SK-N-SH (cell line): ENCODE measurements around the gene PSMB11. TPM values are rescaled to one million over a fixed set of nuclear protein-coding genes. Genes with fewer than 3 reads are reported as not detected.

Source experiments
- CTCF ChIA-PET: fragments of 300-600, 350-600 bp; formaldehyde crosslinking; extraction: SDS; loops from one replicate; lab custom pipeline; 2021; lab: Yijun Ruan, JAX
- POLR2A ChIA-PET: fragments of 350-600 bp; sonication (Branson Sonifier 250); formaldehyde crosslinking; extraction: SDS; loops from one replicate; lab custom pipeline; 2020; ENCODE audit warnings: antibody characterized with exemption, inconsistent platforms; lab: Yijun Ruan, JAX
- DNase-seq: peaks from one replicate; pipeline ENCODE4 v3.0.0; 2012
- H2AFZ ChIP-seq: fragments of 200-600 bp; sonication (generic); 2 replicates; pipeline ENCODE4 v1.8.1; 2016; ENCODE audit warnings: antibody characterized with exemption, mild to moderate bottlenecking, low read depth
- H3F3A ChIP-seq: fragments of 200-600 bp; sonication (generic); replicated peaks from 2 replicates; pipeline ENCODE3; 2016; ENCODE audit warnings: antibody characterized with exemption, mild to moderate bottlenecking; ENCODE audit not compliant: insufficient read depth
- H3K27ac ChIP-seq, 2 experiments: fragments of 200-500 bp in 1 of 2; fragments of 200-600 bp in 1 of 2; sonication (Bioruptor generic) in 1 of 2; sonication (generic), shearing (Covaris generic) in 1 of 2; 2 replicates each; pipeline versions ENCODE4 v1.5.1 to v1.6.1; 2014 to 2016; ENCODE audit warnings: low read depth in 2 of 2, inconsistent platforms in 1 of 2, low read length in 1 of 2, mild to moderate bottlenecking in 1 of 2, mixed read lengths in 1 of 2
- H3K27me3 ChIP-seq: fragments of 200-600 bp; sonication (generic), shearing (Covaris generic); 2 replicates; pipeline ENCODE4 v1.6.1; 2016; ENCODE audit warnings: mixed run types; ENCODE audit not compliant: insufficient read depth
- H3K36me3 ChIP-seq, 2 experiments: fragments of 200-500 bp in 1 of 2; fragments of 200-600 bp in 1 of 2; sonication (Bioruptor generic) in 1 of 2; sonication (generic) in 1 of 2; replicated peaks in 1 of 2; 2 replicates each; pipeline versions ENCODE3 to v1.5.1; 2014 to 2016; ENCODE audit warnings: low read length in 1 of 2, mild to moderate bottlenecking in 1 of 2; ENCODE audit not compliant: insufficient read depth in 2 of 2, control insufficient read depth in 1 of 2
- H3K4me1 ChIP-seq, 2 experiments: fragments of 200-500 bp in 1 of 2; fragments of 200-600 bp in 1 of 2; sonication (Bioruptor generic) in 1 of 2; sonication (generic), shearing (Covaris generic) in 1 of 2; 2 replicates each; pipeline versions ENCODE4 v1.5.1 to v1.6.1; 2014 to 2016; ENCODE audit warnings: low read depth in 1 of 2, low read length in 1 of 2, mixed run types in 1 of 2; ENCODE audit not compliant: insufficient read depth in 2 of 2, control insufficient read depth in 1 of 2
- H3K4me2 ChIP-seq: fragments of 200-600 bp; sonication (generic), shearing (Covaris generic); 2 replicates; pipeline ENCODE4 v1.6.1; 2017; ENCODE audit warnings: mixed run types
- H3K4me3 ChIP-seq, 2 experiments: fragments of 200-500 bp in 1 of 2; fragments of 200-600 bp in 1 of 2; sonication (Bioruptor generic) in 1 of 2; sonication (generic), shearing (Covaris generic) in 1 of 2; 2 replicates each; pipeline versions ENCODE4 v1.5.1 to v1.8.1; 2014 to 2016; ENCODE audit warnings: low read depth in 2 of 2, inconsistent platforms in 1 of 2, low read length in 1 of 2, mild to moderate bottlenecking in 1 of 2, mixed read lengths in 1 of 2, moderate library complexity in 1 of 2
- H3K79me2 ChIP-seq: fragments of 200-600 bp; sonication (generic); 2 replicates; pipeline ENCODE4 v1.8.1; 2017; ENCODE audit warnings: mild to moderate bottlenecking; ENCODE audit not compliant: insufficient read depth
- H3K9ac ChIP-seq: fragments of 200-600 bp; sonication (generic); 2 replicates; pipeline ENCODE4 v1.6.1; 2017; ENCODE audit warnings: mixed run types
- H3K9me2 ChIP-seq: fragments of 200-600 bp; sonication (generic); 2 replicates; pipeline ENCODE4 v1.6.1; 2017; ENCODE audit warnings: mixed run types
- H3K9me3 ChIP-seq: fragments of 200-600 bp; sonication (generic); 2 replicates; pipeline ENCODE4 v1.6.1; 2017; ENCODE audit warnings: mixed run types, mild to moderate bottlenecking, moderate library complexity
- H4K20me1 ChIP-seq: fragments of 200-600 bp; sonication (generic); 2 replicates; pipeline ENCODE4 v1.6.1; 2017; ENCODE audit warnings: mild to moderate bottlenecking, mixed run types; ENCODE audit not compliant: insufficient read depth
- CHD2 ChIP-seq: fragments of 150-350 bp; IDR thresholded peaks from 2 replicates; pipeline ENCODE4 v1.6.1; 2018; ENCODE audit warnings: low read length; ENCODE audit not compliant: partially characterized antibody
- CTCF ChIP-seq: fragments of 200-600 bp; sonication (generic); IDR thresholded peaks from 2 replicates; pipeline ENCODE4 v1.6.1; 2017; ENCODE audit warnings: antibody characterized with exemption, mild to moderate bottlenecking, moderate library complexity
- ELF1 ChIP-seq: IDR thresholded peaks from 2 replicates; pipeline ENCODE4 v1.4.0; 2012
- EP300 ChIP-seq, 2 experiments: IDR thresholded peaks; 2 replicates each; pipeline versions ENCODE4 v1.4.0 to v1.6.1; 2012; ENCODE audit warnings: borderline replicate concordance in 1 of 2, low read depth in 1 of 2, low read length in 1 of 2
- EZH2phosphoT487 ChIP-seq: fragments of 200-600 bp; sonication (generic); IDR thresholded peaks from 2 replicates; pipeline ENCODE4 v1.6.1; 2017; ENCODE audit warnings: low read depth, mixed run types, mild to moderate bottlenecking, antibody characterized with exemption, moderate library complexity, borderline replicate concordance
- FOSL2 ChIP-seq: IDR thresholded peaks from 2 replicates; pipeline ENCODE4 v1.4.0; 2012; ENCODE audit warnings: low read depth, mild to moderate bottlenecking, moderate library complexity, borderline replicate concordance
- FOXJ3 ChIP-seq: sonication (generic); formaldehyde crosslinking; IDR thresholded peaks from 2 replicates; pipeline ENCODE4 v1.5.1; 2020; ENCODE audit warnings: mild to moderate bottlenecking, missing genetic modification reagents
- FOXM1 ChIP-seq: IDR thresholded peaks from 2 replicates; pipeline ENCODE4 v1.4.0; 2012; ENCODE audit warnings: low read depth, mild to moderate bottlenecking
- GABPA ChIP-seq: IDR thresholded peaks from 2 replicates; pipeline ENCODE4 v1.4.0; 2012; ENCODE audit warnings: low read depth, mild to moderate bottlenecking
- GATA2 ChIP-seq: sonication (generic); formaldehyde crosslinking; IDR thresholded peaks from 2 replicates; pipeline ENCODE4 v1.5.0; 2020; ENCODE audit warnings: mild to moderate bottlenecking, missing genetic modification reagents
- IRF3 ChIP-seq: fragments of 150-350 bp; IDR thresholded peaks from 2 replicates; pipeline ENCODE4 v1.6.1; 2016; ENCODE audit warnings: mild to moderate bottlenecking, low read depth, low read length
- MAX ChIP-seq: IDR thresholded peaks from 2 replicates; pipeline ENCODE4 v1.4.0; 2012; ENCODE audit warnings: low read depth
- MEF2A ChIP-seq: IDR thresholded peaks from 2 replicates; pipeline ENCODE4 v1.4.0; 2012; ENCODE audit warnings: low read depth, borderline replicate concordance
- MXI1 ChIP-seq: IDR thresholded peaks from 2 replicates; pipeline ENCODE4 v1.6.1; 2012; ENCODE audit warnings: mild to moderate bottlenecking, low read depth, low read length, improper control_type of control experiment
- PBX3 ChIP-seq: IDR thresholded peaks from 2 replicates; pipeline ENCODE4; 2012
- RAD21 ChIP-seq: IDR thresholded peaks from 2 replicates; pipeline ENCODE4 v1.6.1; 2012; ENCODE audit warnings: mild to moderate bottlenecking, low read length
- RCOR1 ChIP-seq: fragments of 150-350 bp; IDR thresholded peaks from 2 replicates; pipeline ENCODE4 v1.6.1; 2017; ENCODE audit warnings: antibody characterized with exemption, low read length
- RFX5 ChIP-seq: IDR thresholded peaks from 2 replicates; pipeline ENCODE4 v1.6.1; 2012; ENCODE audit warnings: mild to moderate bottlenecking, improper control_type of control experiment, low read length
- SIN3A ChIP-seq: IDR thresholded peaks from 2 replicates; pipeline ENCODE4 v1.6.1; 2012; ENCODE audit warnings: low read depth, mild to moderate bottlenecking, low read length, moderate library complexity, borderline replicate concordance
- TCF12 ChIP-seq: IDR thresholded peaks from 2 replicates; pipeline ENCODE4 v1.4.0; 2012
- USF1 ChIP-seq: IDR thresholded peaks from 2 replicates; pipeline ENCODE4 v1.4.0; 2012; ENCODE audit warnings: low read depth, borderline replicate concordance
- USF2 ChIP-seq: fragments of 150-350 bp; IDR thresholded peaks from 2 replicates; pipeline ENCODE4 v1.6.1; 2017; ENCODE audit warnings: antibody characterized with exemption, low read length, low read depth, borderline replicate concordance
- ZBTB33 ChIP-seq: IDR thresholded peaks from 2 replicates; pipeline ENCODE4 v1.4.0; 2012; ENCODE audit warnings: low read depth, borderline replicate concordance
- whole genome bisulfite sequencing: methylation state at CpG from one replicate; pipeline ENCODE4 v1.1.6; 2017; ENCODE audit warnings: low lambda C conversion rate; 5-methylcytosine and 5-hydroxymethylcytosine counted together
- polyA plus RNA-seq, 3 experiments: library from polyadenylated mRNA; depleted of rRNA; stranded (reverse); fragments of >200 nt; gene quantifications; 2 replicates each; pipeline ENCODE4 v1.2.3, GENCODE V29; 2012

PSMB11 gene
- polyA plus RNA-seq, 1 of the 3 experiments (the other 2 are of a cell fraction): not detected

GRCh38 chr14:23006544-23007419, 35.2 kb upstream of the PSMB11 start:
- H3K9ac ChIP-seq: peak overlapping the region; percentile 74
- no peaks in the 10 kb centered on the region for H3K36me3 ChIP-seq
- peak; percentile 97 for DNase-seq
- 0 out of 2 replicates have a peak, but pooled peaks cover 3% of the 10 kb centered on the region for H3K79me2 ChIP-seq
- H2AFZ ChIP-seq: peak overlapping the region; percentile 99
- H3K27me3 ChIP-seq: no peaks in the 10 kb centered on the region
- H4K20me1 ChIP-seq: no peaks in the 10 kb centered on the region
- H3K9me3 ChIP-seq: no peaks in the 10 kb centered on the region
- peaks cover 10 to 18% of the 10 kb centered on the region in 2 experiments for H3K4me1 ChIP-seq
- no peaks in the 10 kb centered on the region for H3K9me2 ChIP-seq
- H3F3A ChIP-seq: peaks cover 31% of the 10 kb centered on the region
- POLR2A ChIA-PET: interaction anchor here (0.7 to 2.6 kb wide), 22 partner anchors 9 to 1235 kb away, joined by 3 to 33 read pairs (median 4); partner anchors contain the start of genes ABHD4, ACIN1, CDH24 and HAUS4
- WGBS: under 1% methylated on average over 26 of the region's 62 CpGs
- H3K27ac ChIP-seq: peak overlapping the region; percentile 81 to 98
- CTCF ChIA-PET: interaction anchor here (0.6 to 4.1 kb wide), 25 partner anchors 9 to 134 kb away, joined by 3 to 61 read pairs (median 5); partner anchors contain the start of genes AJUBA, CDH24, PRMT5 and PSMB5
- H3K4me3 ChIP-seq: peak overlapping the region; percentile 67 to 68
- H3K4me2 ChIP-seq: peak overlapping the region; percentile 89
- TF ChIP-seq EP300 (IDR thresholded peaks at IDR 0.05; ENCODE audit: borderline replicate concordance in 1 of 2, low read depth in 1 of 2, low read length in 1 of 2): no peak
- TF ChIP-seq ZBTB33: 0 out of 2 replicates have a peak, but pooled peaks have one; percentile 31
- TF ChIP-seq TCF12: no peak
- TF ChIP-seq IRF3: peak; percentile 73
- TF ChIP-seq RFX5: peak; percentile 23; the same call in 1 of the 2 replicates
- peak; percentile 5; the same call in 1 of the 2 replicates for TF ChIP-seq RCOR1
- no peak for TF ChIP-seq ELF1
- no peak for TF ChIP-seq FOXJ3 (CRISPR knock-in tag)
- no peak for TF ChIP-seq EZH2phosphoT487
- no peak for TF ChIP-seq USF2
- peak; percentile 77; the same call in 1 of the 2 replicates for TF ChIP-seq MXI1
- TF ChIP-seq SIN3A: no peak
- TF ChIP-seq CTCF: peak; percentile 32
- peak; percentile 98 for TF ChIP-seq PBX3
- no peak for TF ChIP-seq MEF2A
- no peak for TF ChIP-seq RAD21
- no peak for TF ChIP-seq USF1
- TF ChIP-seq CHD2: peak; percentile 74
- peak; percentile 89 for TF ChIP-seq MAX
- peak; percentile 18; the same call in 1 of the 2 replicates for TF ChIP-seq FOSL2
- TF ChIP-seq GABPA: no peak
- no peak for TF ChIP-seq FOXM1
- no peak for TF ChIP-seq GATA2
